ENCODE measurements around the gene CCR6. TPM values are rescaled to one million over a fixed set of nuclear protein-coding genes. Genes with fewer than 3 reads are reported as not detected.

Gene CCR6
- polyA plus RNA-seq, 1 experiment, result not detected

DNA sequence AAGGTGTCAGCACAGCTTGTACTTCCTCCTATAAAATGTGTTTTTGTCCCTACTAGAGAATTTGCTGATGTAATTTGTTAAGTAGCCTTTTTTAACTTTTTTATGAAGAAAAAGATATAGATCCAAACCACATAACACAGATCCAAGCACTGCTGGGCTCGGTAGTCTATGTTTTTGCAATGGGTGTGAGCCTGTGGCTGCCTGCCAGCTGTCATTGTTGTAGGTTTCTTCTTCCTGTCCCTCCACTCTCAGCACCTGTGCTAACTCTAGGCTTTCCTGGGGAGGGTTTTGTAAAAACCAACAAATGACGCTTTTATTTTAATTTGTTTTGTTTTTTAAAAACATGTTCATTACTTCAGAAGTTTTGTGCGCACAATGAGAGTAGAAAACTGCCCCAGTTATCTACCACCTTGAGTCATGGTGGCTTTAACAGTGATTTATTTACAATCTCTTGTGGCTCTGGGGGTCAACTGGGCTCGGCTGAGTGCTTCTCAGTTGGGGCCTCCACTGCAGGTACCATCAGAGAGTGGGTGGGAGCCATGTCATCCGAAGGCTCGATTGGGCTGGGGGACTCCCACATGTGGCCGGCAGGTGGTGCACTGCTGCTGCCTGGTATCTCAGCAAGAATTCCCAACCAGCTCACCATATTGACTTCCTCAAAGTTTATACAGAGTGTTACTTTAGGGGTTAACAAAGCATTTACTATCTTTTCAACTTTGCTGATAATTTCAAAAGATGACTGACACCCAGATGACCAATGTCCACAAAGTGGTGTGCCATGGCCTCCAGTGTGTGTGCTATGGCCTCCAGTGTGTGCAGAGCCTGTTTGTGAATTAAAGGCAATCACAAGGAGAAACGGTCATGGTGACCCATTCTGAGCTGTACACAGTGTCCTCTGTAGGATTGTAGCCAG lies 3.0 kb upstream of the CCR6 start:
- no peak for DNase-seq (ENCODE audit: low read depth, low spot score)
- peaks cover 38% of the 10 kb centered on the region for H3K9me3 ChIP-seq (ENCODE audit: control insufficient read depth, insufficient read depth, low read length)
- ChIA-PET CTCF (no interaction called here), POLR2A (no interaction called here)
- TF ChIP-seq, protein P1, sequence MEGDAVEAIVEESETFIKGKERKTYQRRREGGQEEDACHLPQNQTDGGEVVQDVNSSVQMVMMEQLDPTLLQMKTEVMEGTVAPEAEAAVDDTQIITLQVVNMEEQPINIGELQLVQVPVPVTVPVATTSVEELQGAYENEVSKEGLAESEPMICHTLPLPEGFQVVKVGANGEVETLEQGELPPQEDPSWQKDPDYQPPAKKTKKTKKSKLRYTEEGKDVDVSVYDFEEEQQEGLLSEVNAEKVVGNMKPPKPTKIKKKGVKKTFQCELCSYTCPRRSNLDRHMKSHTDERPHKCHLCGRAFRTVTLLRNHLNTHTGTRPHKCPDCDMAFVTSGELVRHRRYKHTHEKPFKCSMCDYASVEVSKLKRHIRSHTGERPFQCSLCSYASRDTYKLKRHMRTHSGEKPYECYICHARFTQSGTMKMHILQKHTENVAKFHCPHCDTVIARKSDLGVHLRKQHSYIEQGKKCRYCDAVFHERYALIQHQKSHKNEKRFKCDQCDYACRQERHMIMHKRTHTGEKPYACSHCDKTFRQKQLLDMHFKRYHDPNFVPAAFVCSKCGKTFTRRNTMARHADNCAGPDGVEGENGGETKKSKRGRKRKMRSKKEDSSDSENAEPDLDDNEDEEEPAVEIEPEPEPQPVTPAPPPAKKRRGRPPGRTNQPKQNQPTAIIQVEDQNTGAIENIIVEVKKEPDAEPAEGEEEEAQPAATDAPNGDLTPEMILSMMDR (IDR thresholded peaks at IDR 0.05; ENCODE audit: low read depth, low read length), result no peak
- no peak overlapping the region for H3K4me3 ChIP-seq (ENCODE audit: low read depth, low read length)
- H3K27me3 ChIP-seq (ENCODE audit: control insufficient read depth, insufficient read depth, low read length), result no peaks in the 10 kb centered on the region
- no peak overlapping the region for H3K27ac ChIP-seq (ENCODE audit: low read depth, low read length)

DNA sequence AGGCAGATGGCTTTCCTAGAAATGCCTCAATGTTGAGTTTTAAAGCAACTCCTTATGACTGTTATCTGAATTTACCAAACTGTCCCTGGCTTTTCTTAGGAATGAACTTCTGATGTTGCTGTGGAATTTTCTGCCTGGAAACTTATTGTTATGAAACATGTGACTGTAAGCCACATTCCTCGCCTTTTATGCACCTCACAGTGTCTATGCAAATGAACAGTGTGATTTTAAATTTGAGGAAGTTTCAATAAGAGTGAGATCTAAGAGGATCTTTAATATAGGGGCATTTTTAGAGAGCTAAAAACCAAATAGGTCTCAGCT lies 2.4 kb upstream of the CCR6 start:
- Histone ChIP-seq H3K4me3 (ENCODE audit: low read depth, low read length) (no peak overlapping the region), H3K27ac (ENCODE audit: low read depth, low read length) (no peak overlapping the region), H3K9me3 (ENCODE audit: control insufficient read depth, insufficient read depth, low read length) (peaks cover 36% of the 10 kb centered on the region), H3K27me3 (ENCODE audit: control insufficient read depth, insufficient read depth, low read length) (no peaks in the 10 kb centered on the region)
- CTCF ChIA-PET, result no interaction called here
- POLR2A ChIA-PET, result no interaction called here
- TF ChIP-seq, protein P1 (IDR thresholded peaks at IDR 0.05; ENCODE audit: low read depth, low read length), result no peak
- DNase-seq (ENCODE audit: low read depth, low spot score), result no peak

DNA sequence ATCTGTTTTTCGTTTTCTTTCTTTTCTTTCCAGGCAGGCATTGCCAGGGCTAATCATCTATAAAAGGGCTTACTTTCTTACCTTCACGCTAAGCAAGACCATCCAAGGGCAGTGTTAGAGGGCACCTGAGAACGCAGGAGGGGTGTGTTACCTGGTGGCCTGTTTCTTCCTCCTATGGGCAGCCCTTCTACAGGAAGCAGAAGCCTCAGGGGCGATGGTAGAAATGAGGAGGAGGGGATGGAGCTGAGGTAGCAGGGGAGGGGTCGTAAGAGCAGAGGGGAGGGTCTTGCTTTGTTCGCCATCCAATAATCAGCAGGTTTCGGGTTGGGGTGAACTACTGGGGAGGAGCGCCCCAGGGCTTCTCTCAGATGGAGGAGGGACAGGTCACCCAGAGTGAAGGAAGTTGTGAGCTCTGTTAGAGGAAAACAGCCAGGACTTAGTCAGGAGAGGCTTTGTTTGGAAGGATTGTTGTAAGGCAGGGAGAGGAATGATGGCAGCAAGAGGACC lies 1.5 kb upstream of the CCR6 start:
- TF ChIP-seq, protein P1 (IDR thresholded peaks at IDR 0.05; ENCODE audit: low read depth, low read length), result no peak
- DNase-seq (ENCODE audit: low read depth, low spot score), result no peak
- Histone ChIP-seq H3K9me3 (ENCODE audit: control insufficient read depth, insufficient read depth, low read length) (peaks cover 30% of the 10 kb centered on the region), H3K27me3 (ENCODE audit: control insufficient read depth, insufficient read depth, low read length) (no peaks in the 10 kb centered on the region), H3K4me3 (ENCODE audit: low read depth, low read length) (no peak overlapping the region), H3K27ac (ENCODE audit: low read depth, low read length) (no peak overlapping the region)
- ChIA-PET CTCF (no interaction called here), POLR2A (no interaction called here)

DNA sequence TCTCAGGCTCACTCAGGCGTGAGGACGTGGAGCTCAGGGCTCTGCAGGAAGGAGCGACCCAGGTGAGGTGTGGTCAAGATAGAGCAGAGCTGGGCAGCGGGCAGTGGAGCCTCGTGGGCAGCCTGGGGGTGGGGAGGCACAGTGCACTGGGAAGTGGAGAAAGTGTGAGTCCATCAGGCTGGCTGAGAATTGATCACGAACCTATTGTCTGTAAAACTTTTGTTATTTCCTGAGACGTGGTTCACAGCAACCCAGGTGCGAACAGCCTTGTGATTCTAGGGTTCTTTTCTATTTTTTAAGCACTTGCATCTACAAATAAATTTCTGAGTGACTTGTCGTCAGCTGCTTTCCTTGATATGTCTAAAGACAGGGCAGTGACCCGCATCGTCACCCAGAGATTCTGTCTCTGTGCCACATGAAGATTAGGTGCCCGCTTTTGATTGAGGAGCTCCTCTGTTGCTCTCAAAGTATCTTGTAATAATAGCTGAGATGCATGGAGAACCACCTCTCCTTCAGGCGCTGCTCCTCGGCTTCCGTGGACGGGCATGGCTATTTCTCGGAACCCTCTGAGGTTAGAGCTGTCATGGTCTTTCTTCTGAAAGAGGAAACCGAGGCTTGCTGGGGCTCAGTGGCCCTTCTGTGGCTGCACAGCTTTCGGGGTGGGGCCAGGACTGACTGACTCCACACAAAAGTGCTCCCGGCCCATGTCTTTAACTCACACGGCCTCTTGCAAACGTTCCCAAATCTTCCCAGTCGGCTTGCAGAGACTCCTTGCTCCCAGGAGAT lies 662 bp upstream of the CCR6 start:
- ChIA-PET CTCF (no interaction called here), POLR2A (no interaction called here)
- TF ChIP-seq, protein P1 (IDR thresholded peaks at IDR 0.05; ENCODE audit: low read depth, low read length), result no peak
- Histone ChIP-seq H3K27ac (ENCODE audit: low read depth, low read length) (no peak overlapping the region), H3K4me3 (ENCODE audit: low read depth, low read length) (no peak overlapping the region), H3K27me3 (ENCODE audit: control insufficient read depth, insufficient read depth, low read length) (no peaks in the 10 kb centered on the region), H3K9me3 (ENCODE audit: control insufficient read depth, insufficient read depth, low read length) (peaks cover 22% of the 10 kb centered on the region)
- DNase-seq (ENCODE audit: low read depth, low spot score), result no peak

DNA sequence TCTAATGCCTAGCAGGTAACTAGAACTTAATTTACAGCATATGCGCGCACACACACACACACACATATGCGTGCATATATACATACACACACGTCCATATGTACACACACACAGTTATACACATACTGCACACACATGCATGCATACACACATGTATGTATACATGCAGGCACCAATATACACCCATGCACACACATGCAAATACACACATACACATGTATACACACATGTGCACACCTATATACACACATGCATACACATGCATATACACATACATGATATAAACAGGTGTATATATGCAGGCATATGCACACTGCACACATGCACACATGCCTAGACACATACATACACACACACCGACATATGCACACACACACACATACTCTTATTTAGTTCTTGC lies 1.9 kb downstream of the CCR6 start:
- CTCF ChIA-PET, result interaction anchor here (0.6 kb wide), 1 partner anchor 743 kb away, joined by 3 read pairs; no protein-coding TSS in a partner anchor
- Histone ChIP-seq H3K27ac (ENCODE audit: low read depth, low read length) (no peak overlapping the region), H3K4me3 (ENCODE audit: low read depth, low read length) (no peak overlapping the region), H3K9me3 (ENCODE audit: control insufficient read depth, insufficient read depth, low read length) (peaks cover 15% of the 10 kb centered on the region), H3K27me3 (ENCODE audit: control insufficient read depth, insufficient read depth, low read length) (no peaks in the 10 kb centered on the region)
- no peak for DNase-seq (ENCODE audit: low read depth, low spot score)
- POLR2A ChIA-PET, result no interaction called here
- TF ChIP-seq, protein P1 (IDR thresholded peaks at IDR 0.05; ENCODE audit: low read depth, low read length), result no peak

Measured in AG04450 (cell line).